Activated CD4-positive, alpha-beta memory T cell treated with anti-CD3 and anti-CD28 coated beads, Interleukin-2, amount 10 ng/mL, durations not matched to agents 7 days and 5 days (primary cell): ENCODE results near the gene COL20A1. TPM values are rescaled to one million over a fixed set of nuclear protein-coding genes. Genes with fewer than 3 reads are reported as not detected.
"Not testable (repeated sequence)": the region's sequence is repeated elsewhere in the genome, so short reads cannot be mapped to it uniquely, and the experiment has no call there.

Experiments
- CTCF ChIA-PET: fragments of 350-600 bp; sonication (Branson Sonifier 250); formaldehyde crosslinking; loops from one replicate; lab custom pipeline; 2021; ENCODE audit warnings: antibody characterized with exemption, inconsistent platforms; lab: Charles Lee
- POLR2A ChIA-PET: fragments of 350-600 bp; sonication (Branson Sonifier 250); formaldehyde crosslinking; loops from one replicate; lab custom pipeline; 2021; ENCODE audit warnings: antibody characterized with exemption; lab: Charles Lee
- DNase-seq: peaks from one replicate; pipeline ENCODE4 v3.0.0-alpha.2; 2020
- H3K27ac Mint-ChIP-seq: one replicate; pipeline ENCODE4 v1.8.0; 2021; ENCODE audit warnings: mild to moderate bottlenecking, mixed read lengths
- H3K27me3 Mint-ChIP-seq: one replicate; pipeline ENCODE4 v1.8.0; 2021; ENCODE audit warnings: mixed read lengths
- H3K36me3 Mint-ChIP-seq: one replicate; pipeline ENCODE4 v1.8.0; 2021; ENCODE audit warnings: low read depth, mixed read lengths
- H3K4me1 Mint-ChIP-seq: one replicate; pipeline ENCODE4 v1.8.0; 2021; ENCODE audit warnings: mixed read lengths
- H3K4me3 Mint-ChIP-seq: one replicate; pipeline ENCODE4 v1.8.0; 2021; ENCODE audit warnings: mild to moderate bottlenecking, mixed read lengths
- H3K9me3 Mint-ChIP-seq: one replicate; pipeline ENCODE4 v1.8.0; 2021; ENCODE audit warnings: mixed read lengths
- total RNA-seq, 2 experiments: library from RNA; stranded (reverse); gene quantifications; one replicate each; pipeline ENCODE4 v1.2.3, GENCODE V29; 2021

COL20A1 gene
- total RNA-seq, 2 experiments from 2014 or later: not detected

DNA sequence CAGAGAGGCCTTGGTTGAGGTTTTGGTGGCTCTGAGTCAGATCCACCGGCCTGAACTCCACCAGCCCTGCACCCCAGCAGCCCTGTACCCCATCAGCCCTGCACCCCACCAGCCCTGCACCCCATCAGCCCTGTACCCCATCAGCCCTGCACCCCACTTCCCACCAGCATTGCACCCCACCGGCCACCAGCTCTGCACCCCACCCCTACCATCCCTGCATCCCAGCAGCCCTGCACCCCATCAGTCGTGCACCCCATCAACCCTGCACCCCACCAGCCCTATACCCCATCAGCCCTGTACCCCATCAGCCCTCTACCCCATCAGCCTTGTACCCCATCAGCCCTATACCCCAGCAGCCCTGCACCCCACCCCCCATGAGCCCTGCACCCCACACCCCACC, 82.5 kb downstream of the COL20A1 start:
- CTCF ChIA-PET: no interaction called here
- H3K4me1 Mint-ChIP-seq: no peaks in the 10 kb centered on the region

DNA sequence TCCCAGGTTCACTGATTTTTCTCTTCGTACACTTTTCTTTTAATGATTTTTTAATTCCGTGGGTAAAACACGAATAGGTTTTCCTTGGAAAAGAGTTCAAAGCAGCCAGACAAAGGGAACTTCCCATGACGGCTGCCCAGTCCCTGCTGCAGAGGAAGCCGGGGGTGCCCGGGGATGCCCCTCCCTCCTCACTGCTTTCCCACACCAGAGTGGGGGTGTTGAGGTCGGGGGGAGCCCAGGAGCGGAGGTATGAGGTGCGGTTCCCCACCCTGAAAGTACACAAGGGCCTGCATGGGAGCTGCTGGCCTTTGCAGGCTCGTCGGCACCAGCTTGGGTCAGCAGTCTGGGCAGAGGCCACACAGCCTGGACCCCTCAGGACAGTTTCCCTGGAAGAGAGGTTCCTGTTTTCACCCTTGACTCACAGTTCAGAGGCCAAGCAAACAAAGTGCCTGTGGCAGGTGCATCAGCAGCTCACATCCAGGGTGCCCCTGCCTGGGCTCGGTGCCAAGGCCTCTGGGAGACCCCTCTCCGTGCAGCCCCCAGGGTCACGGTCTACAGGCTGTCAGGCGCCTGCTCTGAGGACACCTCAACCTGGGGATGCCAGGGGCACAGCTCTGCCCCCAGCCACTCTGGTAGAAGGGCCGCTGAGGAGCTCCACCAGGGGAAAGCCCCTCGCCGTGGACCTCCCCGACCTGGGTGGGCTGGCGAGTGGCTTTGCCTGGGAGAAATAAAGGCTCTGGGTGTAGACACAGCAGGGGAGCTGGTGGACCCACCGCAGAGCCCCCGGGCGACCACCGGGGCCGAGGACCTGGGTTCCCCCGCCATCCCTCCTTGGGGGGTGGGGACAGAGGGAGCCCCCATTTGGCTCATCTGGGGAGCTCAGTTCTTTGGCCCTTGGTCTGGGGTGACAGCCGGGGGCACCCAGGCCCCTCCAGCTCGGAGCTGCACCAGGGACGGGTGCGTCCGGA, 83.6 kb downstream of the COL20A1 start:
- Mint-ChIP-seq H3K27me3 (peaks cover 3% of the 10 kb centered on the region), H3K9me3 (no peaks in the 10 kb centered on the region), H3K4me1 (no peaks in the 10 kb centered on the region), H3K4me3 (no peak overlapping the region), H3K36me3 (no peaks in the 10 kb centered on the region), H3K27ac (no peak overlapping the region)
- POLR2A ChIA-PET: interaction anchor here (0.7 kb wide), 1 partner anchor 65 kb away, joined by 3 read pairs; no protein-coding TSS in a partner anchor
- CTCF ChIA-PET: interaction anchor here (1.2 to 1.8 kb wide), 2 partner anchors 153 to 162 kb away, joined by 3 to 7 read pairs; no protein-coding TSS in a partner anchor
- DNase-seq: no peak

More for the DNA sequence above, 82.5 kb downstream of the COL20A1 start:
- H3K27me3 Mint-ChIP-seq: peaks cover 3% of the 10 kb centered on the region
- H3K36me3 Mint-ChIP-seq: no peaks in the 10 kb centered on the region
- H3K9me3 Mint-ChIP-seq: no peaks in the 10 kb centered on the region
- no peak for DNase-seq
- no peak overlapping the region for H3K4me3 Mint-ChIP-seq
- POLR2A ChIA-PET: no interaction called here
- H3K27ac Mint-ChIP-seq: no peak overlapping the region

GRCh38 chr20:63377256-63377941, 84.4 kb downstream of the COL20A1 start:
- no peaks in the 10 kb centered on the region for H3K4me1 Mint-ChIP-seq
- CTCF ChIA-PET: interaction anchor here (1.2 to 1.8 kb wide), 2 partner anchors 154 to 163 kb away, joined by 3 to 7 read pairs; no protein-coding TSS in a partner anchor

DNA sequence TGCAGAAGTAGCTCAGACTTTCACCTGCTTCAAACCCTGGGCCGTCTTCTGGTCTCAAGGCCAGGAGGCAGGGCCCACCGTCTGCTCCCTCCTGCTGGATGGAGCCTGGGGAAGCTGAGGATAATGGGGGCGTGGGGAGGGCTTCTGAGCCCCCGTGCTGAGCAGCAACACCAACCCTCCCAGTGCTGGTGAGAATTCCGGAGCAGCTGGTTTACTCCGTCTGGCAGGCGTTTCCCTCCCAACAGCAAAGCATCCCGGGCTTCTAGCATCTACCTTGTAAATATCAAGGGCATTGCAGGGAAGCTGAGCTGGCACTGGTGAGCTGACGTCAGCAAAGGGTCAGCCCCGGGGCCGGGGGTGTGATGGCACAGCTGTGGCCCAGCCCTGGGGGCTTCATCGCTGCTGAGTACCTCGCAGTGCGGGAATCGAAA, 85.0 kb downstream of the COL20A1 start:
- no peak for DNase-seq
- no peak overlapping the region for H3K4me3 Mint-ChIP-seq
- POLR2A ChIA-PET: no interaction called here
- no peak overlapping the region for H3K27ac Mint-ChIP-seq
- no peaks in the 10 kb centered on the region for H3K4me1 Mint-ChIP-seq
- CTCF ChIA-PET: interaction anchor here (1.2 to 1.8 kb wide), 2 partner anchors 154 to 163 kb away, joined by 3 to 7 read pairs; no protein-coding TSS in a partner anchor
- H3K9me3 Mint-ChIP-seq: no peaks in the 10 kb centered on the region
- H3K27me3 Mint-ChIP-seq: peaks cover 3% of the 10 kb centered on the region
- H3K36me3 Mint-ChIP-seq: no peaks in the 10 kb centered on the region

More at GRCh38 chr20:63377256-63377941, 84.4 kb downstream of the COL20A1 start:
- Mint-ChIP-seq H3K27ac (no peak overlapping the region), H3K27me3 (peaks cover 3% of the 10 kb centered on the region), H3K9me3 (no peaks in the 10 kb centered on the region), H3K36me3 (no peaks in the 10 kb centered on the region), H3K4me3 (no peak overlapping the region)
- DNase-seq: no peak
- POLR2A ChIA-PET: interaction anchor here (0.7 kb wide), 1 partner anchor 64 kb away, joined by 3 read pairs; no protein-coding TSS in a partner anchor

- Mint-ChIP-seq H3K4me1 (no peaks in the 10 kb centered on the region), H3K36me3 (no peaks in the 10 kb centered on the region), H3K9me3 (no peaks in the 10 kb centered on the region), H3K27me3 (peaks cover 3% of the 10 kb centered on the region), H3K27ac (no peak overlapping the region), H3K4me3 (no peak overlapping the region)
- CTCF ChIA-PET: no interaction called here
- DNase-seq: no peak
- POLR2A ChIA-PET: no interaction called here
These were observed 85.6 kb downstream of the COL20A1 start for GRCh38 chr20:63378626-63379025.

GRCh38 chr20:63379296-63379695, 86.3 kb downstream of the COL20A1 start:
- H3K4me1 Mint-ChIP-seq: no peaks in the 10 kb centered on the region
- DNase-seq: no peak
- CTCF ChIA-PET: no interaction called here
- peaks cover 3% of the 10 kb centered on the region for H3K27me3 Mint-ChIP-seq
- no peaks in the 10 kb centered on the region for H3K9me3 Mint-ChIP-seq
- POLR2A ChIA-PET: no interaction called here
- H3K4me3 Mint-ChIP-seq: no peak overlapping the region
- H3K36me3 Mint-ChIP-seq: no peaks in the 10 kb centered on the region
- H3K27ac Mint-ChIP-seq: no peak overlapping the region

GRCh38 chr20:63379872-63380271, 86.9 kb downstream of the COL20A1 start:
- H3K4me3 Mint-ChIP-seq, H3K27ac Mint-ChIP-seq, H3K4me1 Mint-ChIP-seq, H3K9me3 Mint-ChIP-seq, DNase-seq, H3K27me3 Mint-ChIP-seq, H3K36me3 Mint-ChIP-seq, POLR2A ChIA-PET: not testable (repeated sequence)
- CTCF ChIA-PET: interaction anchor here (3.4 kb wide), 1 partner anchor 156 kb away, joined by 23 read pairs; no protein-coding TSS in a partner anchor

- no peaks in the 10 kb centered on the region for H3K4me1 Mint-ChIP-seq
- no peak for DNase-seq
- no peak overlapping the region for H3K27ac Mint-ChIP-seq
- no peaks in the 10 kb centered on the region for H3K36me3 Mint-ChIP-seq
- H3K9me3 Mint-ChIP-seq: peaks cover 6% of the 10 kb centered on the region
- CTCF ChIA-PET: interaction anchor here (2.5 to 3.4 kb wide), 2 partner anchors 71 to 157 kb away, joined by 16 to 23 read pairs; no protein-coding TSS in a partner anchor
- H3K4me3 Mint-ChIP-seq: no peak overlapping the region
- POLR2A ChIA-PET: no interaction called here
- peaks cover 3% of the 10 kb centered on the region for H3K27me3 Mint-ChIP-seq
These were observed 87.4 kb downstream of the COL20A1 start for GRCh38 chr20:63380346-63380870.

DNA sequence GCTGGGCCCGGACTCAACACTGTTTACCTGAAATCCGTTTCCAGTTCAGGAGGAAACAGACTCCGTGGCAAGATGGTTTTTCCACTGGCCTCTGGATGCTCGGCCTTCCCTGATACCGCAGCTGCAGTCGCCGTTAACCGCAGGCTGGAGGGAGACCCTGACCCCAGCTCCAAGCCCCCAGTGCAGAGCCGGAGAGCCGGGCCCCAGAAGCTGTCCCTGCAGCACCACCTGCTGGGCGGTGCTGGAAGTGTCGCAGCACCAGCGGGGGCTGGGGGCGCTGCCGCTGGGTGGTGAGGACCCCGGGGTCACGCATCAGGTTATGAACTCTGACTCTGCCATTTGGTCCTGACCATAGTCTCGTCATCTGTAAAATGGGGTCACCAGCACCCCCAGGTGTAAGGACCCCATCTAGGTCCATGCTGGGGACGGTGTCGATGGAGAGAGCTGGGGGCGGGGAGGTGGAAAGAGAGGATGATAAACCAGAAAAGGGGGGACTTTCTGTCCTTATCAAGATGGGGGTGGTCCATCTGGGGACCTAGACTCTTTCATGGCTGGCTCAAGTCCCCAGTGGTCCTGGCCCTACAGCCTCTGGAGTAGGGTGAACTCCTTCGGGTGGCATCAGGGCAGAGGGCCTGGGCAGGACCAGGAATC, 88.9 kb downstream of the COL20A1 start:
- DNase-seq: peak; percentile 26
- Mint-ChIP-seq H3K36me3 (peaks cover 2% of the 10 kb centered on the region), H3K9me3 (peaks cover 21% of the 10 kb centered on the region), H3K27ac (no peak overlapping the region), H3K4me3 (no peak overlapping the region), H3K27me3 (no peaks in the 10 kb centered on the region), H3K4me1 (no peaks in the 10 kb centered on the region)
- ChIA-PET POLR2A (interaction anchor here (1.1 to 1.3 kb wide), 2 partner anchors 139 to 159 kb away, joined by 3 to 4 read pairs; no protein-coding TSS in a partner anchor), CTCF (interaction anchor here (2.5 to 3.4 kb wide), 2 partner anchors 72 to 158 kb away, joined by 16 to 23 read pairs; no protein-coding TSS in a partner anchor)

DNA sequence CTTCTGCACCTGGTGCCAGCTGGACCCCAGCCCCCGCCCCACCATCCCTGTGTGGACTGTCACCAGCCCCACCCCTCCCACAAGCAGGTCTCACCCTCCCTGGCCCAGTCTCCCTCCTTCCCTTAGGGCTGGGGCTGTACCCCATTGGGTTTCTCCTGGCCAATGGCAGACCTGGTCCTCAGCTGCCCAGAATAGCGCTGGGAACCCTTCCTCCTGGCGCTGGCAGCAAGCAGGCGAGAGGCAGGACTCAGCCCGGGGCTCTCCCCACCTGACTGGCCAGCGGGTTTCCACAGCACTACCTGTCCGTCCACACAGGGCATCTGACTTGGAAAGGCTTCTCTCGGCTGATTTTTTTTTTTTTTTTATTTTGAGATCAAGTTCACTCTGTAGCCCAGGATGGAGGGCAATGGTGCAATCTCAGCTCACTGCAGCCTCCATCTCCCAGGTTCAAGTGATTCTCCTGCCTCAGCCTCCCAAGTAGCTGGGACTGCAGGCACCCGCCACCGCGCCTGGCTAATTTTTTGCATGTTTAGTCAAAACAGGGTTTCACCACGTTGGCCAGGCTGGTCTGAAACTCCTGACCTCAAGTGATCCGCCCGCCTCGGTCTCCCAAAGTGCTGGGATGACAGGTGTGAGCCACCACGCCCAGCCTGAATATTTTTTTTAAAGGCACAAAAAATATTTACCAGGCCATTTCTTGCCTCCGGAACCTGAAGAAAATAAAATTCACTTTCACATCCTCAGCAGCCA, 89.7 kb downstream of the COL20A1 start:
- H3K27me3 Mint-ChIP-seq: no peaks in the 10 kb centered on the region
- ChIA-PET POLR2A (interaction anchor here (1.1 to 1.3 kb wide), 2 partner anchors 138 to 160 kb away, joined by 3 to 4 read pairs; no protein-coding TSS in a partner anchor), CTCF (interaction anchor here (2.5 to 3.4 kb wide), 2 partner anchors 73 to 159 kb away, joined by 16 to 23 read pairs; no protein-coding TSS in a partner anchor)
- no peak for DNase-seq
- no peak overlapping the region for H3K27ac Mint-ChIP-seq
- peaks cover 29% of the 10 kb centered on the region for H3K9me3 Mint-ChIP-seq
- peaks cover 3% of the 10 kb centered on the region for H3K36me3 Mint-ChIP-seq
- H3K4me1 Mint-ChIP-seq: no peaks in the 10 kb centered on the region
- no peak overlapping the region for H3K4me3 Mint-ChIP-seq

DNA sequence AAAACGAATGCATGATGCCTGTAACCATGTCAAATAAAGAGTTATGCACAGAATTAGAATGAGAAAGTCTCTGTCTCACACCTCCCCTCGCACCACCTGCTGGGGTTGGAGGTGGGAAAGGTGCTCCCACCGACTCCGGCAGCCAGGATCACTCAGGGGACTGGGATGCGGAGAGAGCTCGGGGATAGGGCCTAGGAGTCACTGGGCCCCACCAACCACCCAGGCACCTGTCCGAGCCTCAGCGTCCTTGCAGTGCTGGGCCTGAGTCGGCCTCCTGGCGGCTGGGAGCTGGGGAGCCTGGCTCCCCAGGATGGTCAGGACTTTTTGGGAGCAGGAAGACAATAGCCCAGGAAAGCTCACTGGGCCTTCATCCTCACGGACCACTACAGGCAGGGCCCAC, 90.6 kb downstream of the COL20A1 start:
- POLR2A ChIA-PET: no interaction called here

More for the DNA sequence above, 90.6 kb downstream of the COL20A1 start:
- no peaks in the 10 kb centered on the region for H3K27me3 Mint-ChIP-seq
- H3K27ac Mint-ChIP-seq: no peak overlapping the region
- H3K4me1 Mint-ChIP-seq: no peaks in the 10 kb centered on the region
- CTCF ChIA-PET: interaction anchor here (3.4 kb wide), 1 partner anchor 160 kb away, joined by 23 read pairs; no protein-coding TSS in a partner anchor
- no peak overlapping the region for H3K4me3 Mint-ChIP-seq
- peaks cover 32% of the 10 kb centered on the region for H3K9me3 Mint-ChIP-seq
- DNase-seq: no peak
- H3K36me3 Mint-ChIP-seq: peaks cover 6% of the 10 kb centered on the region
